HFF-Myc (cell line): ENCODE measurements around the gene DOCK3.
"Not testable (repeated sequence)": the region's sequence is repeated elsewhere in the genome, so short reads cannot be mapped to it uniquely, and the experiment has no call there.

Experiments used
- DNase-seq: peaks from one replicate; pipeline ENCODE4 v3.0.0-alpha.2; 2011; ENCODE audit warnings: low read depth; ENCODE audit errors: extremely low read depth
- H3K4me3 ChIP-seq: replicated peaks from 2 replicates; pipeline ENCODE4 v1.5.1; 2011; ENCODE audit warnings: low read depth, mild to moderate bottlenecking, control low read depth, low read length
- CTCF ChIP-seq: IDR thresholded peaks from 2 replicates; pipeline ENCODE4 v1.5.1; 2012; ENCODE audit warnings: mild to moderate bottlenecking, low read depth, low read length, control low read depth; ENCODE audit errors: missing control alignments

The DOCK3 gene

GRCh38 chr3:50876947-50877346 is 202.2 kb downstream of the DOCK3 start:
- no peak for TF ChIP-seq CTCF
- no peak for DNase-seq

GRCh38 chr3:50882733-50883132 is 208.0 kb downstream of the DOCK3 start:
- not testable (repeated sequence) for H3K4me3 ChIP-seq, DNase-seq

More at GRCh38 chr3:50876947-50877346, 202.2 kb downstream of the DOCK3 start:
- H3K4me3 ChIP-seq = no peak overlapping the region

GRCh38 chr3:50883755-50884154 is 209.0 kb downstream of the DOCK3 start:
- TF ChIP-seq CTCF = no peak
- H3K4me3 ChIP-seq = no peak overlapping the region
- DNase-seq = no peak

GRCh38 chr3:50885070-50885850 is 210.5 kb downstream of the DOCK3 start:
- no peak for DNase-seq
- TF ChIP-seq CTCF = no peak

GRCh38 chr3:50890688-50891344 is 216.1 kb downstream of the DOCK3 start:
- no peak for TF ChIP-seq CTCF
- no peak for DNase-seq
- no peak overlapping the region for H3K4me3 ChIP-seq

More at GRCh38 chr3:50885070-50885850, 210.5 kb downstream of the DOCK3 start:
- no peak overlapping the region for H3K4me3 ChIP-seq

- H3K4me3 ChIP-seq, DNase-seq: not testable (repeated sequence)
Observed at GRCh38 chr3:50901097-50901496, 226.4 kb downstream of the DOCK3 start.

GRCh38 chr3:50912746-50913145 is 238.0 kb downstream of the DOCK3 start:
- no peak overlapping the region for H3K4me3 ChIP-seq
- TF ChIP-seq CTCF = no peak
- no peak for DNase-seq

GRCh38 chr3:50913260-50913659 is 238.5 kb downstream of the DOCK3 start:
- DNase-seq = no peak
- TF ChIP-seq CTCF = no peak

GRCh38 chr3:50922071-50922470 is 247.3 kb downstream of the DOCK3 start:
- H3K4me3 ChIP-seq, DNase-seq: not testable (repeated sequence)

More at GRCh38 chr3:50913260-50913659, 238.5 kb downstream of the DOCK3 start:
- H3K4me3 ChIP-seq = no peak overlapping the region
